GM12872 (cell line): Measurements from ENCODE around the gene POU6F2.

Source experiments
- TF ChIP-seq, protein P1 (sequence below): IDR thresholded peaks from 3 replicates; pipeline ENCODE4 v1.5.1; 2011; ENCODE audit warnings: low read depth, mild to moderate bottlenecking, low read length, moderate library complexity; ENCODE audit not compliant: insufficient read depth

Gene POU6F2

DNA sequence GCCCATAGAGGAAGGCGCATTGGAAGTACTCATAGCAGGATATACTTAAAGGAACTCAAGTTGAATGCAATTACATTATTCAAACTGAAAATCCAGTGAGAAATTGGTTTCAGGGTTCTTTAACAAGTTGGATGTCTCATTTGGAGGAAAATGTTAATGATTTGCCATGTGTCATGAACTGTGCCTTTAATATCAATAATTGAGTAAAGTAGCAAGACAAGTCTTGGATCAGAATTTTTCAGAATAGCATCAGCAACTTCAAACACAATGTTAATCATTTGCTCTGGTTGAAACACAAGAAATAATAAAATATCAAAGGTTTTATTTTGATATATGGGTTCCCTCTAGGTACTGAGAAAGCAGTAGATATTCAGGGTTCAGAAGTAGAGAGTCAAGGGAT, 24.5 kb upstream of the POU6F2 start:
- TF ChIP-seq, protein P1, sequence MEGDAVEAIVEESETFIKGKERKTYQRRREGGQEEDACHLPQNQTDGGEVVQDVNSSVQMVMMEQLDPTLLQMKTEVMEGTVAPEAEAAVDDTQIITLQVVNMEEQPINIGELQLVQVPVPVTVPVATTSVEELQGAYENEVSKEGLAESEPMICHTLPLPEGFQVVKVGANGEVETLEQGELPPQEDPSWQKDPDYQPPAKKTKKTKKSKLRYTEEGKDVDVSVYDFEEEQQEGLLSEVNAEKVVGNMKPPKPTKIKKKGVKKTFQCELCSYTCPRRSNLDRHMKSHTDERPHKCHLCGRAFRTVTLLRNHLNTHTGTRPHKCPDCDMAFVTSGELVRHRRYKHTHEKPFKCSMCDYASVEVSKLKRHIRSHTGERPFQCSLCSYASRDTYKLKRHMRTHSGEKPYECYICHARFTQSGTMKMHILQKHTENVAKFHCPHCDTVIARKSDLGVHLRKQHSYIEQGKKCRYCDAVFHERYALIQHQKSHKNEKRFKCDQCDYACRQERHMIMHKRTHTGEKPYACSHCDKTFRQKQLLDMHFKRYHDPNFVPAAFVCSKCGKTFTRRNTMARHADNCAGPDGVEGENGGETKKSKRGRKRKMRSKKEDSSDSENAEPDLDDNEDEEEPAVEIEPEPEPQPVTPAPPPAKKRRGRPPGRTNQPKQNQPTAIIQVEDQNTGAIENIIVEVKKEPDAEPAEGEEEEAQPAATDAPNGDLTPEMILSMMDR, result no peak

DNA sequence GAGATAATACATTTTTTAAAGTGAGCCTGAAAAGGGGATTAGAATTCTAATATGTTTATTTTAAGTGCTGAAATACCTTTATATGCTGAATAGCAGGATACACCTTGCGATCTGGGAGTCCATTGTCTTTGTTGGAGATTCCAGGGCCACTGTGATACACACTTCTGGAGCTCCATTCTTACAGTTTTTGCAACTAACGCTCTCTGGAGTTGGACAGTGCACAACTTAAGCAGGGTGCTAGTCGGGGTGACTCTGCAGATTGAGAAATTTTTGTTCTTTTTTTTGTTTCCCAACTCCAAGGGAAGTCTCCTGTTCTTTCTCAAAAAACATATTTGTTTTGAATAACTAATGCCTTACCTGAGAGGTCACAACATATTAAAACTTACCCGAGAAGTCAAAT, 23.7 kb upstream of the POU6F2 start:
- TF ChIP-seq, protein P1, result no peak

GRCh38 chr7:38955892-38956291, 21.8 kb upstream of the POU6F2 start:
- TF ChIP-seq, protein P1, result no peak

- TF ChIP-seq, protein P1, result no peak
These were observed 15.7 kb upstream of the POU6F2 start for GRCh38 chr7:38962028-38962427.

DNA sequence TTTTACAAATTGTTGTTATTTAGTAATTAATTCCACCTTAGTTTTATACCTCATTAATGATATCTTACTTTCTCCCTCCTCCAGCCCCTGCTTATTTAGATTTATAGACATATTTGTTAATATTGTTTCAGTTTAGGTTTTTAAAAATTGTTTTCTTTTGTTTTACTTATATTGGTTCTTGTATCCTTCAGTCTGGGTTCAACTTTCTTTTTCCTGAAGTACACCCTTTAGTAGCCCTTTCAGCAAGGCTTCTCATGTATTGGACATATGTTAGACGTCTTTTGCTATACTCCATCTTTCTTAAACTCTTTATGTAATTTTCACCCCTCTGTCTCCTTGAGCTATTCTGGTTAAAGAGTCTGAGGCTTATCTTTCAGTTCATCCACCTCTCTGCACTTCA, 12.8 kb upstream of the POU6F2 start:
- TF ChIP-seq, protein P1, result no peak

DNA sequence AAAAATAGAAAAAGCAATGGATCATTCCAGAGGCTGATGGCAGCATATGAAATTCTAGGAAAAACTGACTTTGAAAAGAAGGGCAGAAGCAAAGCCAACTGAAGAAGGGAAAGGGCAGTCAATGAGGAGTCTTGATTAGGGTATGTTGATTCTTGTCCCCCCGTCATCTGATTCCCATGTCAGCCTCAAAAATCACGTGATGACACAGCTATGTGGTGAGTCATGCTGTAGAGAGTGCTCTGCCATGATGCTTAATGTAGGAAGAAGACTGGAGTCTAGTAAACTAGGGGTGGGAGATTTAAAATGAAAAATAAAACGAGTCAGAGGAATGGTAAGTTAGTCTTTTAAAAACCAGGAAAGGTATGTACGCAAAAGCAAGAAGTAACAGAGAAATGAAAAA, 3.9 kb upstream of the POU6F2 start:
- TF ChIP-seq, protein P1, result no peak

DNA sequence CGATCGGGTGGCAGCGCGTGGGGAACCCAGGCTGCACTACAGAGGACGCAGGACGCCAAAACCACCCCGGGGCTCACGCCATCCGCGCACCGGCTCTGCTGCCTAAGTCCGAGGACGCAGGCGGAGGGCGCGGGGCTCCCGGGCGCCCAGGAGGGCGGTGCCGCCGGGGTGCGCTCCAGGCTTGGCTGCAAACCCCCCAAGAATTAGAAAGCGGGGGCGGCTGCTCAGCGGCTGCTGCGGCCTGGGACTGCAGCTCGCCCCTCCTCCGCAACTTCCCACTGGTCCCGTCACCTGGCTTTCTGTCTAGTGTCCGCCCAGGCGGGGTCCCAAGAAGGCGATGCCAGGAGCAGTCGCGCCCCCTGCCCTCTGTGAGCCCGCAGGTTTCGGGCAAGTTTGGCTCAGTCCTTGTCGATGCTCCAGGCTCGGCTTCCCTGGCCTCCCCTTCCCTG, 1.7 kb upstream of the POU6F2 start:
- TF ChIP-seq, protein P1, result no peak

- TF ChIP-seq, protein P1, result no peak
These were observed 782 bp downstream of the POU6F2 start for GRCh38 chr7:38978491-38978890.
